Rectal smooth muscle tissue (tissue), 1 donor: Measurements from ENCODE around the gene GTPBP6.
"Not testable (repeated sequence)": the region's sequence is repeated elsewhere in the genome, so short reads cannot be mapped to it uniquely, and the experiment has no call there.

Source experiments
- H3K27ac ChIP-seq: one replicate; pipeline ENCODE4 v1.7.0; 2013; ENCODE audit warnings: low read depth, low read length, inconsistent platforms
- H3K27me3 ChIP-seq: one replicate; pipeline ENCODE4 v1.7.0; 2013; ENCODE audit warnings: low read length; ENCODE audit not compliant: control insufficient read depth, insufficient read depth
- H3K36me3 ChIP-seq: one replicate; pipeline ENCODE4 v1.7.0; 2013; ENCODE audit warnings: low read length; ENCODE audit not compliant: control insufficient read depth, insufficient read depth
- H3K4me1 ChIP-seq: one replicate; pipeline ENCODE4 v1.7.0; 2013; ENCODE audit warnings: low read length; ENCODE audit not compliant: control insufficient read depth, insufficient read depth
- H3K4me3 ChIP-seq: one replicate; pipeline ENCODE4 v1.7.0; 2013; ENCODE audit warnings: low read length
- H3K9ac ChIP-seq: one replicate; pipeline ENCODE4 v1.7.0; 2013; ENCODE audit warnings: low read length

The GTPBP6 gene

DNA sequence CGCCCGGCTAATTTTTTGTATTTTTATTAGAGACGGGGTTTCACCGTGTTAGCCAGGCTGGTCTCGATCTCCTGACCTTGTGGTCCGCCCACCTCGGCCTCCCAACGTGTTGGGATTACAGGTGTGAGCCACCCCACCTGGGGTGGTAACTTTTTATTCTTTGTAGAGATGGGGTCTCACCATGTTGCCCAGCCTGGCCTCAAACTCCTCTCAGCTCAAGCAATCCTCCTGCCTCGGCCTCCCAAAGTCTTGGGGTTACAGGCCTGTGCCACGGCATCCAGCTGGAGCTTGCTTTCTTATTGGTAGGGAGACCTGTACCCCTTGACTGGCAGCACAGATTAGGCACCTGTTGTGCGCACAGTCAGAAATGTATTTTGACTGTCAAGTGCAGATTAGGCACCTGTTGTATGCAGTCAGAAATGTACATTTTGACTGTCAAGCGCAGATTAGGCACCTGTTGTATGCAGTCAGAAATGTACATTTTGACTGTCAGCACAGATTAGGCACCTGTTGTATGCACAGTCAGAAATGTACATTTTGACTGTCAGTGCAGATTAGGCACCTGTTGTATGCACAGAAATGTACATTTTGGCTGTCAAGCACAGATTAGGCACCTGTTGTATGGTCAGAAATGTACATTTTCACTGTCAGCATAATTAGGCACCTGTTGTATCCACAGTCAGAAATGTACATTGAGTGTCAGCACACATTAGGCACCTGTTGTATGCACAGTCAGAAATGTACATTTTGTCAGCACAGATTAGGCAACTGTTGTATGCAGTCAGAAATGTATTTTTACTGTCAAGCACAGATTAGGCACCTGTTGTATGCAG lies 12.6 kb downstream of the GTPBP6 start:
- H3K9ac ChIP-seq, H3K4me3 ChIP-seq, H3K27me3 ChIP-seq, H3K27ac ChIP-seq, H3K4me1 ChIP-seq: not testable (repeated sequence)
- peaks cover 24% of the 10 kb centered on the region for H3K36me3 ChIP-seq

DNA sequence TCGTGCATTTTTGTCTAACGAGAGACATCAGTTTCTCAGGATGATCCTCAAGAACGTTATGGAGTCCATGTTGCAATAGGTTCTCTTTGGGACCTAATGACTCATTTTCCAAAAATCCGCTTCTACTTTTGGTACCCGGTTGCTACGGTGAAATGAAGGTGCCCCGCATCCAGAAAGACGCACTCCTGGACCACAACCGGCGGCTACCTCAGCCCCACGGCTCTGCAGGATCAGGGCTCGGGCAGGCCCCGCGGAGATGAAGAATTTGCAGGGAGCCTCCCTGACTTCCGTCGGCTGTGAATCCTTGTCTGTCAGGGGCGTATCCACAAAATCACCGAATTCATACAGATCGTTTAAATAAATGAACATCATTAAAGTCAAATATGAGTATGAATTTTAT lies 15.6 kb downstream of the GTPBP6 start:
- Histone ChIP-seq H3K4me1 (no peaks in the 10 kb centered on the region), H3K9ac (no peak overlapping the region), H3K4me3 (no peak overlapping the region), H3K27me3 (no peaks in the 10 kb centered on the region), H3K36me3 (peaks cover 14% of the 10 kb centered on the region), H3K27ac (no peak overlapping the region)

DNA sequence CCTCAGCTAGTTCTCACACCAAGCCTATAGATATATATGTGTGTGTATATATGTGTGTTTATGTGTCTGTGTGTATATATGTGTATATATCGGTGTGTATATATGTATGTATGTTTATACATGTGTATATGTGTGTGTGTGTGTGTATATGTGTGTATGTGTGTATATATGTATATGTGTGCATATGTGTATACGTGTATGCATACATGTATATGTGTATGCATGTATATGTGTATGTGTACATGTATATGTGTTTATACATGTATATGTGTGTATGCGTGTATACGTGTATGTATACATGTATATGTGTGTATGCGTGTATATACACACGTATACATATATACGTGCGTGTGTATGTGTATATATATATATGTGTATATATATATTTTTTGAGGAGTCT lies 18.3 kb downstream of the GTPBP6 start:
- Histone ChIP-seq H3K4me3 (no peak overlapping the region), H3K36me3 (peaks cover 7% of the 10 kb centered on the region), H3K4me1 (no peaks in the 10 kb centered on the region)

DNA sequence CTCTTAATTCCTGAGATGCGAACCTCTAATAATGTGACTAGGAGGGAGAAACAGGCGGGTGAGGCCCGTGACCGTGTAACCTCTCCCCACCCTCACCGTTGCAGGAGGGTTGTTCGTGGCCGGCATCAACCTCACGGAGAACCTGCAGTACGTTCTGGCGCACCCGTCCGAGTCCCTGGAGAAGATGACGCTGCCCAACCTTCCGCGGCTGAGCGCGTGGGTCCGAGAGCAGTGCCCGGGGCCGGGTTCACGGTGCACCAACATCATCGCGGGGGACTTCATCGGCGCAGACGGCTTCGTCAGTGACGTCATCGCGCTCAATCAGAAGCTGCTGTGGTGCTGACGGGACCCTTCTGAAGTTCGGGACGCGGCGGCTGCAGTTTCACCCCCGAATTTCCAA lies 19.6 kb downstream of the GTPBP6 start:
- H3K27ac ChIP-seq = no peak overlapping the region
- H3K36me3 ChIP-seq = peaks cover 3% of the 10 kb centered on the region
- no peak overlapping the region for H3K9ac ChIP-seq

More for the DNA sequence above, 18.3 kb downstream of the GTPBP6 start:
- Histone ChIP-seq H3K27ac (no peak overlapping the region), H3K9ac (no peak overlapping the region), H3K27me3 (no peaks in the 10 kb centered on the region)

DNA sequence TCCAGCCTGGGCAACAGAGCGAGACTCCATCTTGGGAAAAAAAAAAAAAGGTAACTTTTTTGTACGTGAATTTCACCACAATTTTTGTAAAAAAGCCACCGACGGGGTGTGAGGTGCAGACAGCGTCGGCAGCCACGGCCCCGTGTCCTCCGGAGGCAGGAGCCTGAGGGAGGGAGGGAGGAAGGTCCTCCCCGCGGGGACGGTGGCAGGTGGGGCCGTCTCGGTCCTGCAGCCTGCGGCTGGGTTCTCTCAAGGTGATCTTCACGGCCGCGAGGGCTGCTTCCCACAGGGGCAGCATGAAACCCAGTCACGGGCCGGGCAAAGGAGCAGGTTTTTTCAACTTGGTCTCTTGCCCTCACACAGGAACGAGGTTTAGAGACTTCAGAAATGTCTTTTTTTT lies 23.5 kb downstream of the GTPBP6 start:
- no peaks in the 10 kb centered on the region for H3K4me1 ChIP-seq
- H3K9ac ChIP-seq = no peak overlapping the region
- no peak overlapping the region for H3K27ac ChIP-seq
- H3K36me3 ChIP-seq = peaks cover 7% of the 10 kb centered on the region
- no peaks in the 10 kb centered on the region for H3K27me3 ChIP-seq
- no peak overlapping the region for H3K4me3 ChIP-seq

More for the DNA sequence above, 19.6 kb downstream of the GTPBP6 start:
- H3K4me3 ChIP-seq = no peak overlapping the region
- no peaks in the 10 kb centered on the region for H3K27me3 ChIP-seq
- no peaks in the 10 kb centered on the region for H3K4me1 ChIP-seq

DNA sequence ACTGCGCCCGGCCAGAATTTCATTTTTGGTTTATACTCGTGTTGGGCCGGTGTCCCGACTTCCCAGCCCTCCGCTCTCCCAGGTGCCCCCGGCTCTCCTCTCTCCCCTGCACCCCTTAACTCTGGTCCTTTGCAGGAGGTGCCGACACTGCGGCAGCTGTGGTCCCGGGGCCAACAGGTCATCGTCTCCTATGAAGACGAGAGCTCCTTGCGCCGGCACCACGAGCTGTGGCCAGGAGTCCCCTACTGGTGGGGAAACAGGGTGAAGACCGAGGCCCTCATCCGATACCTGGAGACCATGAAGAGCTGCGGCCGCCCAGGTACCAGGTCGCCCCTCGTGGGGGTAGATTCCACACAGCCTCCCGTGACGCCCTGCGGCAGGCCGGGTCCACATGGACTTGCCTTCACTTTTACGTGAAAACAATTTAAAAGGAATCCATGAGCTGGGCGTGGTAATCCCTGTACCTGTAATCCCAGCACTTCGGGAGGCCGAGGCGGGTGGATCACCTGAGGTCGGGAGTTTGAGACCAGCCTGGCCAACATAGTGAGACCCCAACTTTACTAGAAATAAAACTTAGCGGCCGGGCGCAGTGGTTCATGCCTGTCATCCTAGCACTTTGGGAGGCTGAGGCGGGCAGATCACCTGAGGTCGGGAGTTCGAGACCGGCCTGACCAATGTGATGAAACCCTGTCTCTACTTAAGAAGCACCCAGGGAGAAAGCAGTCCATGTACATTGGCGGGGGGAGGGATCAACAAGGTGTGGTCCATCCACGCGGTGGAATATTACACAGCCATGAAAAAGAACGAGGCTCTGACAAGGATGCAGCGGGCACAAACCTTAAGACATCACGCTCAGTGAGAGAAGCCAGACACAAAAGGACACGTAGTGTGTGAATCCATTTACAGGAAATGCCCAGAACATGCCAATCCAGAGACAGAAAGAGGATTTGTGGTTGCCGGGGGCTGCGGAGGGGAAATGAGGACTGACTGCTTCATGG lies 25.4 kb downstream of the GTPBP6 start:
- H3K27ac ChIP-seq = no peak overlapping the region
- H3K4me3 ChIP-seq = no peak overlapping the region
- H3K9ac ChIP-seq = no peak overlapping the region
- H3K4me1 ChIP-seq = no peaks in the 10 kb centered on the region
- H3K27me3 ChIP-seq = no peaks in the 10 kb centered on the region
- H3K36me3 ChIP-seq = peaks cover 10% of the 10 kb centered on the region

DNA sequence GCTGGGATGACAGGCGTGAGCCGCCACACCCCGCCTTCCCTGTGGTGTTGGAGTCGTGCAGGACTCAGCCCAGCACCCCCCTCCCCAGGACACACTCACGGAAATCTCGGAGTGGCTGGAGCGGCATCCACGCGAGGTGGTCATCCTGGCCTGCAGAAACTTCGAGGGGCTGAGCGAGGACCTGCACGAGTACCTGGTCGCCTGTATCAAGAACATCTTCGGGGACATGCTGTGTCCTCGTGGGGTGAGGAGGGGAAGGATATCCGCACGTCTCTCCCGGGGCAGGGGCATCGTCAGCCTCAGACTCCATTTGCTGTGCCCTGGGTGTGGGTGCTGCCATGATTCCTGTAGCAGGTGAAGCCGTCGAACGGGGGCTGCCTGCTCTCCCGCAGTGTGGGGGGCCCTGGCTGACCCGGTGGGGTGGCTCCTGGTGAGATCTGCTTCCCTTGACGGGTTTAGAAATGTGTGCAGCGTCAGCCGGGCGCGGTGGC lies 27.1 kb downstream of the GTPBP6 start:
- H3K4me3 ChIP-seq = no peak overlapping the region
- H3K36me3 ChIP-seq = peaks cover 10% of the 10 kb centered on the region
- H3K4me1 ChIP-seq = no peaks in the 10 kb centered on the region
- no peak overlapping the region for H3K9ac ChIP-seq
- H3K27ac ChIP-seq = no peak overlapping the region
- no peaks in the 10 kb centered on the region for H3K27me3 ChIP-seq

DNA sequence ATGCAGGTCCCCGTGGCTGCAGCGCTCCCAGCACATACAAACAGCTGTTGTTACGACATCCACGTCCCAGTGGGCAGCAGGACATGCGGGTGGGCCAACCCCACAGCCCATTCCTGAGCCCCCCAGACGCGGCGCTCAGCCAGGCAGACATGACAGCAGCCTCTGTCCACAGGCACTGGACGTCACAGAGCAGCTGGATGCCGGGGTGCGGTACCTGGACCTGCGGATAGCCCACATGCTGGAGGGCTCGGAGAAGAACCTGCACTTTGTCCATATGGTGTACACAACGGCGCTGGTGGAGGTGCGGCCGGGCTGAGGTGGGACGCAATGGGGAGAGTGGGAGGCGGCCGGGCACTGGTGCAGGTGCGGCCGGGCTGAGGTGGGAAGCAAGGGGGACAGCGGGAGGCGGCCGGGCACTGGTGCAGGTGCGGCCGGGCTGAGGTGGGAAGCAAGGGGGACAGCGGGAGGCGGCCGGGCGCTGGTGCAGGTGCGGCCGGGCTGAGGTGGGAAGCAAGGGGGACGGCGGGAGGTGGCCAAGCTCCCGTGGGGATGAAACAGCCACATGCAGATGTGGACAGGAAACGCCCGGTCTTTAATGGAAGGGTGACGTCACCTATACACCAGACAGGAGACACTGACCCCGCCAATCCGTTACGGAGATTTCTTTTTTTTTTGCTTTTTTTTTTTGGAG lies 28.0 kb downstream of the GTPBP6 start:
- peaks cover 10% of the 10 kb centered on the region for H3K36me3 ChIP-seq
- H3K9ac ChIP-seq = no peak overlapping the region
- H3K27ac ChIP-seq = no peak overlapping the region
- H3K4me3 ChIP-seq = no peak overlapping the region
- H3K27me3 ChIP-seq = no peaks in the 10 kb centered on the region
- no peaks in the 10 kb centered on the region for H3K4me1 ChIP-seq

DNA sequence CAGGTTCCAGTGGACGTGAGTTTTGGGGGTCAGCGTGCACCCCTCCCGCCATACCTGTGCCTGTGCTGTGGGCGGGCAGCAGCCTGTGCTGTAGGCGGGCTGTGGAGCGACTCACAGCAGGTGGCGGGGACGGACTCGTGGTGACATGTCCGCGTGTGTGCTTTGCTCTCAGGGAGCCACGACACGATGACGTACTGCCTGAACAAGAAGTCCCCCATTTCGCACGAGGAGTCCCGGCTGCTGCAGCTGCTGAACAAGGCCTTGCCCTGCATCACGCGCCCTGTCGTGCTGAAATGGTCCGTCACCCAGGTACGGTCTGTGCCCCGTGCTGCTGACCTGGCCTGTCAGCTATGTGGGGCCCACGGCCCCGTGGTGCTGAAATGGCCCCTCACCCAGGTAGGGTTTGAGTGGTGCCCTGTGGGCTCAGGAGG lies 30.0 kb downstream of the GTPBP6 start:
- peaks cover 14% of the 10 kb centered on the region for H3K36me3 ChIP-seq
- H3K27ac ChIP-seq = no peak overlapping the region
- H3K27me3 ChIP-seq = no peaks in the 10 kb centered on the region
- no peak overlapping the region for H3K9ac ChIP-seq
- no peak overlapping the region for H3K4me3 ChIP-seq
- H3K4me1 ChIP-seq = no peaks in the 10 kb centered on the region

DNA sequence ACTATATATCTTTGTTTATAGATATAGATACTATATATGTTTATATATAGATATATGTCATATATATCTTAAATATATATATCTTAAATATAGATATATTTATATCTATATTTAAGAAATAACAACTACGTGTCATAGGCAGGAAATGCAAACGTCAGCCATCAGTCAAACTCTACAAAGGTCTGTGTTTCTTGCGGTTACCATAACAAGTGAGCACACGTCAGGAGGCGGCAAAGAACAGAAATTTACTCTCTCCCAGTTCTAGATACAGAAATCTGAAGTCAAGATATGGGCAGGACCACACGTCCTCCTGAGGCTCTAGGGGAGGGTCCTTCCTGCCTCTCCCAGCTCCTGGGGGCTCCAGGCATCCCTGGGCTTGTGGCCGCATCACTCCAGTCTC lies 30.9 kb downstream of the GTPBP6 start:
- H3K9ac ChIP-seq = no peak overlapping the region
- no peaks in the 10 kb centered on the region for H3K27me3 ChIP-seq
- H3K36me3 ChIP-seq = peaks cover 13% of the 10 kb centered on the region
- H3K4me1 ChIP-seq = no peaks in the 10 kb centered on the region
- no peak overlapping the region for H3K27ac ChIP-seq
- no peak overlapping the region for H3K4me3 ChIP-seq

DNA sequence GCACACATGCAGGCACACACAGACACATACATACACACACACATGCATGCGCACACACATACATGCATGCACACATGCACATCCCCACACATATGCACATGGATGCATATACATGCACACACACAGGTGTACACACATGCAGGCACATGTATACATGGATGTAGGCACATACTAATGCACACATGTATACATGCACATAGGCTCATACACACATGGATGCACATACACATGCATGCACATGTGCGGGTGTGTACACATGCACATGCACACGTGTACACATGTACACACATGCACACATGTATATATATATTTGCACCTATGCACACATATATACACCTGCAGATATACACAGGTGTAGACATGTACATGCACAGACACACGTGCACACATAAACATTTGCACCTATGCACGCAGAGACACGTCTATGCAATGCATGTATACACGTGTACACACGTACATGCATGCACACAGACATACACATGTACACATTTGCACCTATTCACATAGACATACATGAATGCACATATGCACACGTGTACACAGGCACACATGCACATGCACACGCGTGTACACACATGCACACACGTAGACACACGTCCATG lies 33.4 kb downstream of the GTPBP6 start:
- no peak overlapping the region for H3K27ac ChIP-seq
- H3K4me3 ChIP-seq = no peak overlapping the region
- H3K4me1 ChIP-seq = no peaks in the 10 kb centered on the region
- no peak overlapping the region for H3K9ac ChIP-seq
- H3K36me3 ChIP-seq = peaks cover 9% of the 10 kb centered on the region
- no peaks in the 10 kb centered on the region for H3K27me3 ChIP-seq
